SK-N-SH (cell line): ENCODE measurements around the gene UTP14C.

Experiments
- CTCF ChIP-seq: fragments of 200-600 bp; sonication (generic); IDR thresholded peaks from 2 replicates; pipeline ENCODE4 v1.6.1; 2017; ENCODE audit warnings: antibody characterized with exemption, mild to moderate bottlenecking, moderate library complexity
- EP300 ChIP-seq, 2 experiments: IDR thresholded peaks; 2 replicates each; pipeline versions ENCODE4 v1.4.0 to v1.6.1; 2012; ENCODE audit warnings: borderline replicate concordance in 1 of 2, low read depth in 1 of 2, low read length in 1 of 2
- SMC3 ChIP-seq: IDR thresholded peaks from 2 replicates; pipeline ENCODE4 v1.6.1; 2012; ENCODE audit warnings: low read depth, low read length, improper control_type of control experiment
- YY1 ChIP-seq: IDR thresholded peaks from 2 replicates; pipeline ENCODE4 v1.4.0; 2012; ENCODE audit warnings: low read depth, mild to moderate bottlenecking

DNA sequence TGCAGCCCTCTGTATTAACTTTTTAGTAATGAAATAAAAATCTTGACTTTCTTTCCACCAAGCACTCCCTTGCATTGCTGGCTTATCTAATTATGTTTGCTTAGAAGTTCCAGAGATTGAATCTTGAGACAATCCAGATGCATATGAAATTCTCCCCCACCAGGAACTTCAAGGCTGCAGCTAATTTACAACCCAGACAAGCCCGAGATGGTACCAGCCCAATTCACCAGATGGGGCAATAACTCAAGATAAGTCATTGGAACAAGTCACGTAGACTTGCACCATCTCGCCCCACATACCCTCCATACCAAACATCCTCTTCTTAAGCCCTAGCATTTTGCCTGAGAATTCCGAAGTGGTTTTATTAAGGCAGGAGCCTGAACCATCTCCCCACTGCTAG is 29.0 kb downstream of the UTP14C start:
- TF ChIP-seq SMC3: no peak
- TF ChIP-seq CTCF: no peak
- no peak for TF ChIP-seq EP300 (IDR thresholded peaks at IDR 0.05; ENCODE audit: borderline replicate concordance in 1 of 2, low read depth in 1 of 2, low read length in 1 of 2)
- no peak for TF ChIP-seq YY1
